IPS-18c (cell line): Measurements from ENCODE around the gene EEF1AKMT4.
"Not testable (repeated sequence)": the region's sequence is repeated elsewhere in the genome, so short reads cannot be mapped to it uniquely, and the experiment has no call there.

Experiments used
- H3K4me3 ChIP-seq: 2 replicates; pipeline ENCODE4 v1.7.0; 2013; ENCODE audit warnings: low read depth, mild to moderate bottlenecking, low read length, moderate library complexity; ENCODE audit not compliant: insufficient read depth
- H3K9me3 ChIP-seq: one replicate; pipeline ENCODE4 v1.6.1; 2013; ENCODE audit warnings: mild to moderate bottlenecking, low read length, moderate library complexity; ENCODE audit not compliant: control insufficient read depth, insufficient read depth

The EEF1AKMT4 gene

DNA sequence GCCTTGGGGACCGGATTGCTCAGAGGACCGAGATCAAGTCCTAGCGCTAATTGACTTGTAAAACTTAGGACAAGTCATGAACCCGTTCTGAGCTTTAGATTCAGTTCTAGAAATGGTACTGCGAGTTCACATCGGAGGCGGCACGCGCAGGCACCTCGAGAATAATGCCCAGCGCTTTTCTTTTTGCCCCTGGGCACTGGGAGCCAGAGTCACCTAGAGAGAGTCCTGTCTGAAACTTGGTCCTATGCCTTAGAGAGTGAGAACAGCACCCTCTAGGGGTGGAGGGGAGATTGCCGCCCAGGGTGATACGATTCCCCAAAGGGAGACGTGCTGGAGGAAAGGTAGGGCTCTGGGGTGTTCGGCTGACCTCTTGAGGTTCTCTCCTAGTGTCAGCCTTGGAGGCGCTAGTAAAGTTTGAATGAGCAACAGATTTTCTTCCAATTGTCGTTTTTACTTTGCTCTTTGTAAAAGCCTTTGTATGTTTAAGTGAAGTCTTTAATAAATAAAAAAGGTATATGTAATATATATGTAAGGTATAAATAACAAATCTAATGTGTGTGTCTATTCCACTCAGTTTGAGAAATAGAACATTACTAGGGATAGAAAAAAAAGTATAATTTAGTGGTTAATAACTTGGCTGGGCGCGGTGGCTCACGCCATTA is 826 bp downstream of the EEF1AKMT4 start:
- H3K9me3 ChIP-seq: no peaks in the 10 kb centered on the region
- H3K4me3 ChIP-seq: peak overlapping the region; percentile 82

DNA sequence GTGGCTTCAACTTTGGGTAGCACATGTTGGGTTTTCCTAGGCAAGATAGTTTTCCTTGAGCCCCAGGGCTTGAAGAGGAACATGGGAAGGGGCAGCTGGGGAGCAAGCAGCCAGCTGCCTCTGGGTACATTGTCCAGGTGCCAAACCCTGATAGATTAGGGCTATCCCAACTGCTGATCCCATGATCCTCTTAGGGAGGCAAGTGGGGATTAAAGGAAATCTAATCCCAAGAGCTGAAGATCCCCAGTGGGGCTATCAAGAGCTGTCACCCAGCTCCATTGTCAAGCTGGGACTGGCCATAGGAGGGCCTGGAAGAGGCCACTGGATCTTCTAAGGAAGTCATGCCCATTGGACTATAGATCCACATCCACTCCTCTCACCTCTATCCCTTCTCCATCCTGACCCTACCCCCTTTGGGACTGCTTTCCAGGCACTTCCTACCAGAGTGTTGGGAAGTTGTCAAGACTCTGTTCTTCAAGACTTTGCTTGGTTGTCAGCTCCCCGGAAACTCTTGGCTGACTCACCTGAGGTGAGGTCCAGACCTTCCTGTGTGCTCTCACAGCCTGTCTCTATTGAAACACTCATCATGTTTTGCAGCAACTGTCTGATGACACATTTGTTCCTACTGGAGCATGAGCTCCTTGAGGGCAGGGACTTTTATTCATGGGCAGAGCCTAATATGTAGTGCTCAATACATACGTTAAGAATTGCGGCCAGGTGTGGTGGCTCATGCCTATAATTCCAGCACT is 6.0 kb downstream of the EEF1AKMT4 start:
- Histone ChIP-seq H3K4me3 (no peak overlapping the region), H3K9me3 (peaks cover 2% of the 10 kb centered on the region)

DNA sequence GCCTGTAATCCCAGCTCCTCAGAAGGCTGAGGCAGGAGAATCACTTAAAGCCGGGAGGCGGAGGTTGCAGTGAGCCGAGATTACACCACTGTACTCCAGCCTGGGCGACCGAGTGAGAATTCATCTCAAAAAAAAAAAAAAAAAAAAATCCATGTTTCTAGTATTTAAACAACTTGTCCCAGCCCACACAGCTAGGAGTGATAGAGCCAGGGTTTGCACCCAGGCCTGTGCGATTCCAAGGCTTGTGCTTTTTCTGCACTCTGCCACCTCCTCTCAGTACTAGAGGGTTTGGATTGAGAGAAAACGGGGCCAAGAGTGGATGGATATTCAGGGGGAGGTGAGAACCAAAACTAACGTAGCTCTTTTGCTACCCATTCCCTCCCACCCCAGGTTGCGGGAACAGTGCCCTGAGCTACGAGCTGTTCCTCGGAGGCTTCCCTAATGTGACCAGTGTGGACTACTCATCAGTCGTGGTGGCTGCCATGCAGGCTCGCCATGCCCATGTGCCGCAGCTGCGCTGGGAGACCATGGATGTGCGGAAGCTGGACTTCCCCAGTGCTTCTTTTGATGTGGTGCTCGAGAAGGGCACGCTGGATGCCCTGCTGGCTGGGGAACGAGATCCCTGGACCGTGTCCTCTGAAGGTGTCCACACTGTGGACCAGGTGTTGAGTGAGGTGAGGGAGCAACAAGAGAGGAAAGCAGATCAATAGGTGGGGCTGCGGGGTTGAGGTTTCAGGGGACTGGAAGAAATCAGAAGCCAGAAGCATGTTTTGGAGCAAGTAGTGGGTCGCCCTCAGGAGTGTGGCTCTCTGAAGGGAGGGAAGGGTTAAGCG is 7.8 kb downstream of the EEF1AKMT4 start:
- Histone ChIP-seq H3K4me3 (no peak overlapping the region), H3K9me3 (peaks cover 2% of the 10 kb centered on the region)

DNA sequence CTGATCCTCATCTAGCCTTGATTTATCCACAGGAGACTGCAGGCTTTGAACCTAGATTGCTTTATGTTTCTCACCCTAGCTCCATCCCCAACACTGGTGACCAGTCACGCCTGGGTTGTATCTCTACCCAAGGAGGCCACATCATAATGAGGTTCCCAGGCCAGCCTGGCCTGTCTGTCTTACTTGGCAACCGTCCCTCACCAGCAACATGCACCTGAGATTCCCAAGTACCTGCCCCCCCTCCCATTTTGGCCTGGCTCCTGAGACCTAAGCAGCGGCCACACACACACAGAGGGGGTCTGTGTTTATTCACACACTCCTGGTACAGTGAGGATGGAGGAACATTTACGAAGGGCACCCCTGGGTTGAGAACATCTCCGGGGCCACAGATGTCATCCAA is 9.5 kb downstream of the EEF1AKMT4 start:
- peaks cover 2% of the 10 kb centered on the region for H3K9me3 ChIP-seq
- H3K4me3 ChIP-seq: no peak overlapping the region

DNA sequence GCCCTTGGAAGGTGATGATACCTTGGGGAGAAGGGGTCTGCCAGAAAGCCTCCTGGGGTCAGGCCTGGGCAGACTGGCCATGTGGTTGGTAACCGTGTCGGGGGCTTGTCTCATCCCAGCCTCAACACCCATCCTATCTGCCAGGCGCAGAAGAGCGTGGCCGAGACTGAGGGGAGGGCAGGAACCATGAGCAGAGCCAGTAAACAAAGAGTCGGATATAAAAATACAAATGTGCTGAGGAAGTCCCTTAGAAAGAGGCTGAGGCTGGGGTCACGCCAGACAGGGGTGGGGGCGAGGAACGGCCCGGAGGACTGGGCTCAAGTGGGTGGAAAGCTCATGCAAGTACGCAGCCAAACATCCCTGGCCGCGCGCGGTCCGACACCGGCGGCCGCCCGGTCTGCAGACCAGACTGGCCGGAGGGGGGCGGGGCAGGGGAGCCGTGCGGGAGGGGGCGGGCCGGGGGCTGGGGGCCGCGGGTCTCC is 10.0 kb downstream of the EEF1AKMT4 start:
- Histone ChIP-seq H3K4me3 (no peak overlapping the region), H3K9me3 (peaks cover 2% of the 10 kb centered on the region)

DNA sequence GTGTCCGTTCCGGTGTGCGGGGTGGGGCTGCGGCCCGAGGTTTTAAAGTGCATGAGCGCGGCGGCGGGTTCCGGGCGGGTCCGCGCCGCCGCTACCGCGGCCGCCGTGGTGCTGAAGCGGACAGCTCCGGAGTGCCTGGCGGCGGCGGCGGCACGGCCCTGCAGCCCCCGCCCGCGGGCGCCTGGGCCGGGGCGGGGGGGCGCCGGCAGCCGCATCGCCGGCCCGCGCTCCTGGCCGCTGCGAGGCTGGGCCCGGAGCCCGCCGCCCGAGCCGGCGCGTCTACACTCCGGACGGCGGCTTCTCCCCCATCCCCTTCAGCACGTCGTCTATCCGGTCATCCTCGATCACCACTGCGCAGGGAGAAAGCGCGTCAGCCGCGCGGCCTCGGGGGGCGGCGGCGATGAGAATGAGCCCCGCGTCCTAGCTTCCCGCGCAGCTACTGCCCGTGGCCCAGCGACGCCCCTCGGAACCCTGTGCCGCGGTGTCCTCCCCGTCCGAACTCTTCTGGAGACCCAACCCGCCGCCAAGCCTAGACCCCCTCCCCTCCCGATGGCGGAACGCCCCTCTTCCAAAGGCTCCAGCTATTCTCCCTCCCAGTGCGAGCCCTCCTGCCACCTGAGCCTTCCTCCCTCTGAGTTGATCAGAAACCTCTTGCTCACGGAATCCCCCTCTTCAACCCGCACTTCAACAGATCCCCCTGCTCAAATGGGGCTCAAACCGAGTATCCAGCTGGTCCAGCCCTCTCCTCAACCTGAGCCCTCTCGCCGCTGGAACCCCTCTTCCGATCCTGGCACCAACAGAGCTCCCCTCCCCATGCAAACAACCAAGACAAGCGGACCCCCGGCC is 10.6 kb downstream of the EEF1AKMT4 start:
- peak overlapping the region; percentile 63 for H3K4me3 ChIP-seq
- peaks cover 2% of the 10 kb centered on the region for H3K9me3 ChIP-seq

DNA sequence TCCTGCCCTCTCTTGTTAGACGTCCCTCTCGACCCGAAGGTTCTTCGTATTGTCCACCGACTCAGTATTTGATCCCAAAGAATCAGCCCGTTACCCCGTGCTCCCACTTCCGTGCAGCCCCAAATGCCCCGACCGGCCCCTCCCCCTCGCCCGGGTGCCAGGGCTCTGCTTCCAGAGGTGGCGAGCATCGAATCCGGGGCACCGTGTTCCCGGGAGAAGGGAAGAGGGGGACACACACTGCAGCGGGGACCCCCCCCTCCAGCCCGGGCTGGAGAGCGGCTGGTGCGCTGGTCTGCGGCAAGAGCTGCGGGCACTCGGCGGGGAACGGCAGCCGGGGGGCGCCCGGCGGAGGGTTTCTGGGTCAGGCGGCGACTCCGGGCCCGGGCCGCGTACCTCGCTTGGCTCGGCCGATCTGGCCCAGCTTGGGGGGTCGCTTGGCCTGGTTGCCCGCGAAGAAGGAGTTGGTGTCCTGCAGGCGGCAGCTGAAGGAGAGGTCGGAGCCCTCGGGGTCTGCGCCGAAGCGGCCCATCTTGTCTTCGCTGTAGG is 11.3 kb downstream of the EEF1AKMT4 start:
- peak overlapping the region; percentile 63 for H3K4me3 ChIP-seq
- H3K9me3 ChIP-seq: peaks cover 2% of the 10 kb centered on the region

DNA sequence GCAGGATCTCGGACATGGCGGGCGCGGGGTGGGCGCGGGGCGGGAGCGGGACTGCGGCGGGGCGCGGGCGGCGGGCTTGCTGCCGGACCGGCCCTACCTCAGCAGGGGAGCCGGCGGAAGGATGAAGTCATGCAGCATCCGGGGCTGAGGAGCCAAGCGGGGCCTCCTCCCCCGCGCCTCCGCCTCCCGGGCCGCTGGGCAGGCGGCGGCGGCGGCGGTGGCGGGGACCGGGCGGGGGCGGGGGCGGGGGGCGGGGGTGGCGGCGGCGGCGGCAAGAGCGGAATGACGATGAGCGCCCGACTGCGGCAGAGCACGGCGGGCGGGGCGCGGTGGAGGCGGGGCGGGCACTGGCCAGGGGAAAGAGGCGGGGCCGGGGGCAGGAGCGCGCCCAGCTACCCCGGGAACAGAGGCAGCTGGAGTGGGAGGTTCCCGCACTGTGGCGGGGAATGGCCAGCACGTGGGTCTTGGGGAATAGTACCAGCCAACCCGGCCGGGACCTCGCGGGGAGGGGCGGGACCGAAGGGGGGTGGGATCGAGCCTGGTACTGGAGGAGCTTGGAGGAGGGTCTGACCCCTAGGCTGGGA is 11.9 kb downstream of the EEF1AKMT4 start, which contains the start of gene CAMK2N2:
Gene CAMK2N2, minus strand, starts transcription at position 284 of the 584 bp plus-strand sequence. Its CDS starts 268 bp downstream, at position 16.
- Histone ChIP-seq H3K4me3 (peak within 1 kb of the TSS; percentile 71), H3K9me3 (peaks cover 2% of the 10 kb centered on the region)

DNA sequence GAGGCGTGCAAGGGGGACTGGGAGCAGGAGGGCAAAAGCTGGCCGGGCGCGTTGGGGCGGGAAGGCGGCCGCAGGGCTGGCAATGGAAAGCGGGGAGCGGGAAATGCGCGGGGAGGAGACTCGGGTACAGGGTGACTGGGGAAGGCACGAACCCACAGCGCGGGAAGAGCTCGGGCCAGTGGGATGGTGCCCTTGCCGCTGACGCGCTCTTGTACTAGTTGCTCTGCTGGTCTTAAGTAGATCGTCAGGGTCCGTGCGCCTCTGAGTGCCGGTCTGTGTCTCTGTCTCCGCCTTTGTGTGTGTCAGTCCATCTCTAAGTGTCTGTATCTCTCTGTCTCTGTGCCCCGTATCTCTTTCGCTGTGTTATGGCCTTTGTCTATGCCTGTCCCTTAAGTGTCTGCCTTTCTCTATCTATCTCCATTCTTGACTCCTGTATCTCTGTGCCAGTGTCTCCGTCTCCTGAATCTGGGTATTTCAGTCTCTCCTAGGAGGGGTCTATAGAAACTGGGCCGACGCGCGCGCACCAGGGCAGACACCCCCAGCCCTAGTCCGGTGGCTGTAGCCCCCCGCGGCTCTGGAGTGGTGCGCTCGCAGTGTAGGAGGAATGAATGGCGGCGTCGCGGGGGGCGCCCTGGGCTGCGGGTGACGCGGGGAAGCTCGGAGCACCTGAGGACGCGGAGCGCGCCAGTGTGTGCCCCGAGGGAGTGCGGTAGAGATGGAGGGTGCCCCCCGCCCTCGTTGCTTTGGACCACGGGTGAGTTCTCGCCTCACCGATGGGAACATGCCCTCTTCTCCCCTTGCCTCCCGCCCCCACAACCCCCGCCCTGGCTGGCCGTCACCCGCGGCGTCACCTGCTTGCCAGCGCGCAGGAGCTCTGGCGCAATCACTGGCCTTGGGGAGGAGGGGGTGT is 12.6 kb downstream of the EEF1AKMT4 start:
- H3K9me3 ChIP-seq: peaks cover 2% of the 10 kb centered on the region
- peak overlapping the region; percentile 71 for H3K4me3 ChIP-seq

DNA sequence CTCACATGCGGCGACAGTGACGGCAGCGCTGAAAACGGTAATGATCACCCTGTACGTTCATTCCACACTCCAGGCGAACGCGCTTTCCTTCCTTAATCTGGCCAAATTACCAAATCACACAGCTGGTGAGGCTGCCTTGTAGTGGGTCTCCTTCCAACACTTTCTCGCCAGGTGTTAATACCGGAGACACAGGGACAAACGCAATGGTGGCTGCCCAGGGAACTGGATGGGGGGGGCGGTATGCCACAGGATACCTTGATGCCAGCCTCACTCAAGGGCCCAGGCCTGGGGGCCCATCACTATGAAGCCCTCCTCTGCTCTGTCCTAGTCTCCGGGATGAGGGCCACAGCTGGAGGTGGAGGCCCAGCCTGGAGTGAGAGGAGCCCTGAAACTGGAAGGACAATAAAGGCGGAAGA is 13.3 kb downstream of the EEF1AKMT4 start:
- H3K9me3 ChIP-seq: peaks cover 4% of the 10 kb centered on the region
- H3K4me3 ChIP-seq: peak overlapping the region; percentile 71; the same call in 1 of the 2 replicates

DNA sequence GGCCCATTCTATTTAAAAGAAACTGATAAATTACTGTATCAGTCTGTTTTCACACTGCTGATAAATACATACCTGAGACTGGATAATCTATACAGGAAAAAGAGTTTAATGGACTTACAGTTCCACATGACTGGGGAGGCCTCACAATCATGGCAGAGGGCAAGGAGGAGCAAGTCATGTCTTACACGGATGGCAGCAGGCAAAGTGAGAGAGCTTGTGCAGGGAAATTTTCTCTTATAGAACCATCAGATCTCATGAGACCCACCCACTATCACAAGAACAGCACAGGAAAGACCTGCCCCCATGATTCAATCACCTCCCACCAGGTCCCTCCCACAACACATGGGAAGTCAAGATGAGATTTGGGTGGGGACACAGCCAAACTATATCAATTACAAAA is 17.8 kb downstream of the EEF1AKMT4 start:
- not testable (repeated sequence) for H3K9me3 ChIP-seq, H3K4me3 ChIP-seq

DNA sequence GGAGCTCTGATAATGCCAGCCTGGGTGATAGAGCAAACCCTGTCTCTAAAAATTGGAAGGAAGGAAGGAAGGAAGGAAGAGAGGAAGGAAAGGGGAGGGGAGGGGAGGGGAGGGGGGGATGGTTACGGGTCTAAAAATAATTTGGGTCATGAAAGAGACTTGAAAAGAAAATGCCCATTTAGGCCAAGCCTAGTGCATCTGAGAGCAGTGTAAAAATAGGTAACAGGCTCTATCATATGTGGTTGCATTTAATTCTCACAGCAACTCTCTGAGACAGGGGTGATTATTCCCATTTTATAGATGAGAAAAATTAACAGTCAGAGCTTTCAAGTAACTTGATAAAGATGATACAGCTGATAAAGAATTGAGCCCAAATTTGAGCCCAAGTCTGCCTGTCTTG is 22.8 kb downstream of the EEF1AKMT4 start:
- Histone ChIP-seq H3K9me3 (peaks cover under 1% of the 10 kb centered on the region), H3K4me3 (no peak overlapping the region)

DNA sequence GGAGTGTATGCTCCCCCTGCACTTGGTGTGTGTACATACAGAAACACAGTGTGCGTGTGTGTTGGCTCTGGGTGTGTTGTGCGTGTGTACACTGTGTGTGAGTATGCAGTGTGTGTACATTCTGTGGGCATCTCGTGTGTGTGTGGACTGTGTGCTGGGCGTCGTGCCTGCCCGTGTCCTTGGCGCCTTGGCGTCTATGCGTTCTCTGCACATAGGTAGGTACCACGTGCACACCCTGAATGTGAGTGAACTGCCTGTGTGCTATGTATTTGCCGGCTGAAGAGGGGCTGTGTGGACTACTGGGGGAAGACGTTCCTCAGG is 25.9 kb downstream of the EEF1AKMT4 start:
- Histone ChIP-seq H3K9me3 (no peaks in the 10 kb centered on the region), H3K4me3 (0 out of 2 replicates have a peak overlapping the region, but pooled peaks have one; percentile 21)

DNA sequence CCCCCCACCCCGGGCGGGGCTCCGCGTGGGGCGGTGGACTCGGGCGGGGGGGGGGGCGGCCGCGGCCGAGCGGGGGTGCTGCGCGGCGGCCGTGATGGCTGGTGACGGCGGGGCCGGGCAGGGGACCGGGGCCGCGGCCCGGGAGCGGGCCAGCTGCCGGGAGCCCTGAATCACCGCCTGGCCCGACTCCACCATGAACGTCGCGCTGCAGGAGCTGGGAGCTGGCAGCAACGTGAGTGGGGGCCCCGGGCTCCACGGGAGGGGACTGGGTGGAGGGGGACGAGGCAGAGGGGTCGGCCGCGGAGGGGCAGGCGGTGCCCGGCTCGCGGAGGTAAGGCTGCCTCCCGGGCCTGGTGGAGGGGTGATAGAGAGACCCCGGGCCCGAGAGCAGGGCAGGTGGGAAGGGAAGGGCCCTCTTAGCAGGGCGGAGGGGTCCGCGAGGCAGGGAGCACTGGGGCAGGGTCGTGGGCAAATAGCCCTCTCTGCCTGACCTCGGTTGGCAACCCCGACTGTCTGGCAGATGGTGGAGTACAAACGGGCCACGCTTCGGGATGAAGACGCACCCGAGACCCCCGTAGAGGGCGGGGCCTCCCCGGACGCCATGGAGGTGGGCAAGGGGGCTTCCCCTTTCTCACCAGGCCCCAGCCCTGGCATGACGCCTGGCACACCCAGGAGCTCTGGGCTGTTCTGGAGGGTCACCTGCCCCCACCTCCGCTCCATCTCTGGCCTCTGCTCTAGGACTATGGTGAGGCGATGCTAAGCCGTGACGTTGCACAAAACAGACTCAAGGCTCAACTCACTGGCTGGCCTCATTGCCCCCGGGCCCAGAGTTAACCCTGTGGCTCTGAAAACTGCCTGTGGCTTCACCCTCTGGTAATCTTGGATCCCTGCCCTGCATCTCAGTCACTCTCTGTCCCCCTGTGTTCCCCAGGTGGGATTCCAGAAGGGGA is 26.8 kb downstream of the EEF1AKMT4 start, which contains the start of gene ECE2:
Gene ECE2, plus strand, starts transcription at position 62 of the 950 bp plus-strand sequence. Its CDS starts 132 bp downstream, at position 194.
- Histone ChIP-seq H3K4me3 (peak within 1 kb of the TSS; percentile 36; the same call in 1 of the 2 replicates), H3K9me3 (no peaks in the 10 kb centered on the region)
